SKM-1 treated with dmso at 0.1 percent for 144 hours (cell line): ENCODE results near the gene SLC32A1.

Source experiments
- DNase-seq: peaks from one replicate; lab custom pipeline; 2025; ENCODE audit not compliant: unreplicated experiment; lab: John Stamatoyannopoulos, UW

Gene SLC32A1

DNA sequence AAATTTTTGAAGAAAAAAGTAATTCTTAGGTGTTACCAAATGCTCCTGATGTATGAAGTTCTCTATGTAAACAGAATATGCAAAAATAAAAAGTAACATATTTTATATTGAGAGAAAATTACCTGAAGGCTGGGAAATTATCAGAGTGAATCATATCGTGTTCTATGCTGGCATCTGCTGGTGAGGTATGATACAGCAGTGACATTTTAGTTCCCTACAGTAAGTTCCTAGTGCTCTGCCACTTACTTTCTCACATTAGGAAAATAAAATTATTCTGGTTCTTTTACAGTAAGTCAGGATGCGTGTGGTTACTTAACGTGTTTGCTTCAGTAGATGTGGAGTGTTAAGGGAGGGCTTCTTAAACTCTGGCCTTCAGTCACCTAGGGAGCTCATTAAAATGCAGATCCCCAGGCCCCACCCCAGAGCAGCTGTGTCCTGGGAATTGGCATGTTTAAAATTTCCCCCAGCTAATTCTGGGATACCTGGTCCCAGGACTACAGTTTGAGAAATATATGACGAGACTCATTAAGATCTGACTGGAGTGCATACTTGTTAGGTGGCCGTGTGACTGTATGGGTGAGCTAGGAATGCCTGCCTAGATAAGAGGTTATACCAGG lies 27.2 kb downstream of the SLC32A1 start:
- peak; percentile 16 for DNase-seq

DNA sequence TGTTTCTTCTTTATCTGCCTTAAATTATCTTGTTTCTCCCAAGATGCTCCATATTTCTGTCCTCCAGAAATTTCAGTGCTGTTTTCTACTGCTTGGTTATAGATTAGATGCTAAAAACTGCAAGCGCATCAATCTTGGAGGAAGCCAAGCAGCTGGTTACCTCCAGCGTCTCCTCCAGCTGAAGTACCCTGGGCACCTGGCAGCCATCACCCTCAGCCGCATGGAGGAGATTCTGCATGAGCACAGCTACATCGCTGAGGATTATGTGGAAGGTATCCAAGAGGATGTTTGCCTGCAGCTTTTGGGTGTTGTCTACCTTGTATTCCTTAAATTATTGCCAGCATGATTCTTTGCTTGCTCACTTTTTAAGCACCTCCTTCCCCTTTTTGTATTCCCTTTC lies 27.7 kb downstream of the SLC32A1 start:
- DNase-seq = no peak

DNA sequence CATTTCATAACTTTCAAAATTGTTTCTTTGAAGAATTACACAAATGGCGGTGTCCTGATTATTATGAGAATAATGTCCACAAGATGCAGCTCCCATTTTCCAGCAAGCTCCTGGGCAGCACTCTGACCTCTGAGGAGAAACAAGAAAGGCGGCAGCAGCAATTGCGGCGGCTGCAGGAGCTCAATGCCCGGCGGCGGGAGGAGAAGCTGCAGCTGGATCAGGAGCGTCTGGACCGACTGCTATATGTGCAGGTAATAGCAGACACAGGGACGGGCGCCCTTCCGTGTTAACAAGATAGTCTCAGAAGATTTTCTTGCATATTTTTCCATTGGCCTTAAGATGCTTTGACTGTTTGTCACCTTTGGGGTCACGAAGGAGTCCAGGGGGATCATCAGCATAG lies 30.6 kb downstream of the SLC32A1 start:
- DNase-seq = no peak

DNA sequence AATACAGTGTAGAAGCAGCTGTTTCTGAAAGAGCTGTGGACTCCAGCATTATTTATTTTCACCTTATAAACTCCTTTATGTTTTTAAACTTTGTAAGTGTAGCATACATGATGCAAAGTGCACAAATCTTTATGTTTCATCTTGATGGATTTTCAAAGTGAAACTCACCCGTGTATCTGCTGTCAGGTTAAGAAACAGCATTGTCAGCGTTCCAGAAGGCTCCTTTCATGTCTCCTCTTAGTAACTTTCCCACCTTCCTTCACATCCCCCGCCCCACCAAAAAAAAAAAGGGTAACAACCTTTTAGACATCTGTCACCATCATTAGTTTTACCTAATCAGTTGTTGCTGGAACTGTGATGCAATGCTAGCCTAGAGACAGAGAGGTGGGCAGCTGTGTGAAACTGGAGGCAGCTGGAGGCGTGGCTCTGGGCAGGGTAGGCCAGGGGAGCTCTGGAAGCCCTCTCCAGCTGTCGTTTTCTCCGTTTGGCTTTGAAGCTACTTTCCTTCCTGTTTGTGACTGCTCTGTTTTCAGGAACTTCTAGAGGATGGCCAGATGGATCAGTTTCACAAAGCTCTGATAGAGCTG lies 31.1 kb downstream of the SLC32A1 start:
- DNase-seq = no peak

DNA sequence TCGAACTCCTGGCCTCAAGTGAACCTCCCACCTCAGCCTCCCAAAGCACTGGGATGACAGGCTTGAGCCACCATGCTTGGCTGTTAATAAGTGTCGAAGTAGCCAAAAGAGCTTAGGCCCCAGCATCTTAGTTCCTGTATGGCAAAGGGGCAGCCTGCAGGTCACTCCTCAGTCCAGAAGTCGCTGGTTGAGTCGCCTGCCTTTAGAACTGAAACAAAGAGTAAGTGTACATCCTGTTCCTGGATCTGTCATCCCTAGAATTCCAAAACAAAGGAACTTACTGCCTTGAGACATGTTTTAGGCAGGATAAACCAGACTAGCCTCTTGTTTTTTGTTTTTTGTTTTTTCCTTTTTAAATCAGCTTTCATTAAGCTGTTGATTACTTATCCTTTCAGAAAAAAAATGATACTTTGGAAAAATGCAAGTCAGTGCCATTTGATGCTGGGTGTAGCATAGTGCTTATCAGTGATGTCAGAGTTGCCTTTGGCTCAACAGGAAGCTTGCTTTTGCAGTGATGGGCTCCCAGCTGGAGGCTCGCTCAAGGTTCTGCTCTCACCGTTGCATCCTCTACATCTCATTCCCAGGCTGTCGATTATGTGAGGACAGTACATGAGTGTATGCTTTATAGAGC lies 33.0 kb downstream of the SLC32A1 start:
- no peak for DNase-seq

DNA sequence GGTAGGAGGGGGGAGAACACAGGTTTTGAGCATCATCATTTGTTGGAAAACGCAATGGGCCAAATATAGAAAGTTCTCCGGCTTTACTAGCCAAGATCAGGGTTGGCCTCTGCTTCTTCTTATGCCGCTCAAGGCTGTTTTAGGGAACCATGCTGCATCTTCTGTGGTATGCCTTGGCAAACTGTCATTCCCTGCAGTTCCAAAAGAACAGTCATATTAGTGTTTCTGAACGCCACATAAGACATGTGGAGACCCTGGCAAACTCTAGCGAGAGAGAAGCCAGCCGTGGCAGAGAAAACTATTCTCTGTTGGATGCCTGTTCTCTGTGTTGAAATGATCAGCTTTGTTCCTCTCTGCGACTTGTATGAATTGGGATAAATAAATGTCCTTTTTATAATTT lies 34.8 kb downstream of the SLC32A1 start:
- no peak for DNase-seq

DNA sequence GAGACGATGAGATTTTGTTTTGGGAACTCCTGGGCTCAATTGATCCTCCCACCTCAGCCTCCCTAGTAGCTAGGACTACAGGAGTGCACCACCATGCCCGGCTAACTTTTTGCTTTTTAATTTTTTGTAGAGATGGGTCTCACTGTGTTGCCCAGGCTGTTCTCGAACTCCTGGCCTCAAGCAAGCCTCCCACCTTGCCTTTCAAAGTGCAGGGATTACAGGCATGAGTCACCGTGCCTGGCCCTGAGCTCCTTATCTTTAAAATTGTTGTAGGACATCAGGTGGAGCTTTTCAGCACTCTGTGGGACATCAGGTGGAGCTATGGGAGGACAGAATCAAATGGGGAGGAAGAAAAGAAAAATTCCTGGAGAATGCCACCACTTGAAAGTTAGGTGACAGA lies 36.7 kb downstream of the SLC32A1 start:
- DNase-seq = no peak

DNA sequence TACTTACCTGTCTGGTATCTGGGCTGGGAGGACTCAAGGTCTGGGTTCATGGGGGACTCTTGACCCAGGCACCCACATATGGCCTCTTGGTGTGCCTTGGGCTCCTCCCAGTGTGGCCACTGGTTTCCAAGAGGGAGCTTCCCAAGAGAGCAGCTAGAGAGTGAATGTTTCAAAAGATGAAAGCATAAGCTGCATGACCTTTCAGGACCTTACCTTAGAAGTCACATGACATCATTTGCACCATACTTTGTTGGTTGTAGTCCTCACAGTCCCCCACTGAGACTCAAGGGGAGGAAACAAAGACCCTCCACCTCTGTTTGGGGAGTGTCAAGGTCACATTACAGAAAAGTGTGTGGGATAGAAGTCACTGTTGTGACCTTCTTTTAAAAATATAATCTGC lies 37.9 kb downstream of the SLC32A1 start:
- DNase-seq = no peak

DNA sequence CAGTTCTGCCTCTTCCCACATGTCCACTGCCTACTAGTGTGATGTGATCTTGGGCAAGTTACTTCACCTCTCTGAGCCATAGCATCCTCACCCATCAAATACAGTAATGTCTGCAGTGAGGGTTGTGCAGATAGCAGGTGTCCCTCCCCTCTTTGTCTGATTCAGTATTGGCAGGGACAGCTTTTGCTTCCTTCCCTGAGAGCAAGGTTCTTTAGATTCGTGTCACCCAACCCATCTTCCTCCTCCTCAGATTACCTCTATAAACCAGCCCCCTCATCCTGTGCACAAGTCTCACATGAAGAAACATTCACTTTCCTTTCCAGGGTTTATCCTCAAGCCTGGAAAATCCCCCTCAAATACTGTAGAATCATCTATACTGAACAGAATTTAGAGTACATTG lies 39.3 kb downstream of the SLC32A1 start:
- no peak for DNase-seq

DNA sequence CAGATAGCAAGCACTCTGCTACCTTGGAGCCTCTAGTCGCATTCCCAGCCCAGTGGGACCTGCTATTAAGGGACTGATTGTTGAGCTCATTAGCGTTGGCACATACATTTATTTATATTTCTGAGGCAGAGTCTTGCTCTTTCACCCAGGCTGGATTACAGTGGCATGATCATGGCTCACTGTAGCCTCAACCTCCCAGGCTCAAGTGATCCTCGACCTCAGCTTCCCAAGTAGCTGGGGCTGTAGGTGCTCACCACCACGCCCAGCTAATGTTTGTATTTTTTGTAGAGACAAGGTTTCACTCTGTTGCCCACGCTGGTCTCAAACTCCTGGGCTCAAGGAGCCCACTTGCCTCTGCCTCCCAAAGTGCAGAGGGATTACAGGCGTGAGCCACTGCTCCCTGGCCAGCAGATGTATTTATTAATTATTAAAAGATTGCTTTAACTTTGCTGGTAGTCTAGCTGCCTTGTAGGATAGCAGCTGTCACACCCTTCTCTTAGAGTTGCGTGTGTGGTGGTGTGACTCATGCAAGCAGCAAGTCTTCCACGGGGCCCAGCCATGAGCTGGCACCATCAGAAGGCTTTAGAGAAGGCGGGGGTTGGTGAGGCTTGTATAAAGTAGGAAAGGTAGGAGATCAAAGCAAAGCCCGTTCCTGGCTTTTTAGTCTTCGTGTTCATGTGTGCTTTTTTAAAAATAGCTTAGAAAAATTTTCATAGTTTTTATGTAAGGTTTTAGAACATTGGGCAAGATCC lies 40.5 kb downstream of the SLC32A1 start:
- DNase-seq = peak; percentile 36

DNA sequence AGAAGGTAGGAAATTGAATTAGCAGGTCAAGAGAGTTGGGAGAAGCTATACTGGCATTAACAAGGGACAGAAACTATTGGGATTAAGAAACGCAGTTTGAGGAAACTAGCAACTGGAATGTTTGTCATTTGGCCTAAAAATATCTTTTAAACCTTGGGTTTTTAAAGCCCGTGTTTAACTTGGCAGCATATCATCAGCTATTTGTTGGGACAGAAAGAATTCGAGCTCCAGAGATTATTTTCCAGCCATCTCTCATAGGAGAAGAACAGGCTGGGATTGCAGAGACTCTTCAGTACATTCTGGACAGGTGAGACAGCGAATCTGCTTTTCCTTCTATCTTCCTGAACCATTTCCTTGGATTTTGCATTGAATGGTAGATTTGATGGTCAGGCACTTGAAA lies 41.8 kb downstream of the SLC32A1 start:
- DNase-seq = no peak

DNA sequence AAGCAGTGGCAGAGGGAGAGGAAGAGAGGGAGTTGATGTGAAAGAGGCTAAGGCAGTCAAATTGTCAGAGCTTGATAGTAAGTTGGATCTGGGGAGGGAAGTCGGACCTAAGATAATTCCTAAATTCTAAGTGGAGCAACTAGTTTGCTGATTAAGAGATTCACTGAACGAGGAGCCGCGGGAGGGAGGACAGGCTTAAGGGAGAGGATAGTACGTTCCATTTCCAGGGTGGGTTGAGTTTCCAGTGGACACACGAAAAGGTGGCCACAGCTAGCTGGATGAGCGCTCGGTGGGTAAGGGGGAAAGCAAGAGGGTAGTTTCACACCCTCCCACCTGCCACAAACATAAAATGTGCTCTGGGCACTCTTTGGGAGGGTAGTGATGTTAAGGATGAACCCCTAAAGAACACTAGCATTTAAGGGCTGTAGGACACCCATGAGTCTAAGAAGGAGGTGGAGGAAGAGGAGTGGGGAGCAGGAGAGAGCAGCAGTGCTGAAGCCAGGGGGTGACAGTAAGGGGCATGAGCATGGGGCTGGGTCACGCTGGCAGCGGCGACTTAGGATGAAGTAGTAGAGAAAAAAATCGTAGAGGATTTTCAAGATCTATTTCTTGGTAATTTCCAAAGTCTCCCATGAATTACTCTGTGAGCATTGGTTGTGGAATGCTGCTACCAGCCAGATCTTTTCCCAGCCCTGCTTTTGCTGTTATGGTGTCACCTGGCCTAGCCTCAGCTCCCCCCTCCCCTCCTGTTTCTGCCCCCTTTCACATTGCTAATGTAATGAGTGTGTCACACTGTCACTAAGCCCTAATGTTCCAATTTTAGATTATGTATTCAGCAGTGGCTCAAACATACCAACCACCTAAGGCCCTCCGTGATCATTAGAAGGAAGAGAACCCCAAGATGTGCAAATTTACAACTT lies 45.4 kb downstream of the SLC32A1 start:
- DNase-seq = no peak

DNA sequence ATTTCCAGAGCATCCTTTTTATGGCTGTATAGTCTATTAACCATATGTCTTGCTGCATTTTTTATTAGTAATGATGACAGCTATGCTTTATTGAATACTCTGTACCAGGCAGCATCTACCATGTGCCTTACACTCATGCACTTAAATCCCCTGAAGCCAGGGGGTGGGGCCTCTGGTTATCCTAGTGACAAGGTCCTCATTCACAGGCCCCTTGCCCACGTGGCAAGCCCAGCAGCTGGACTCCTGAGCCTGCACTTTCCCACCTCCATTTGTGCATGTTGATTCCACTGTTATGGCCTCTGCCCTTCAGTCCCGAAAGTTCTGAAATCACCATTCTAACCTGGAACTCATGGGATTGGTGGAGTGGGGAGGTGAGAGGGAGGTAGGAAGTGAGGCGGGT lies 46.3 kb downstream of the SLC32A1 start:
- no peak for DNase-seq

DNA sequence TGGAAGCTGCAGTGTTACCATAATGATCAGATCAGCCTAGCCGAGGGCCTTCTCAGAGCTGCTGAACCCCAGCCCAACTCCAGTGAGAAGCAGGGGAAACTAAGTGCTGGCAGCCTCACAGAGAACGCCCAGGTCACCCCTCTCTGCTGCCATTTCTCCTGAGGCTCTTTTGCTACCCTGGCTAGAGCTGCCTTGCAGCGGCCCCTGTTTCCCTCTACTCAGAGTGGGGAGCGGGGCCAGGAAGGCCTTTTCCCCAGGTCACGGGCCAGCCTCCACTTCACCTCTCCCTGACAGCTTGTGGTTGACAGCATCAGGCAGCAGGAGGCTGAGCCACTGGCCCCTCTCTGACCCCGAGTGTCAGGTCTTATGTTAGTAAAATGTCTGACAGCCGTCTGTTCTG lies 46.7 kb downstream of the SLC32A1 start:
- DNase-seq = no peak

DNA sequence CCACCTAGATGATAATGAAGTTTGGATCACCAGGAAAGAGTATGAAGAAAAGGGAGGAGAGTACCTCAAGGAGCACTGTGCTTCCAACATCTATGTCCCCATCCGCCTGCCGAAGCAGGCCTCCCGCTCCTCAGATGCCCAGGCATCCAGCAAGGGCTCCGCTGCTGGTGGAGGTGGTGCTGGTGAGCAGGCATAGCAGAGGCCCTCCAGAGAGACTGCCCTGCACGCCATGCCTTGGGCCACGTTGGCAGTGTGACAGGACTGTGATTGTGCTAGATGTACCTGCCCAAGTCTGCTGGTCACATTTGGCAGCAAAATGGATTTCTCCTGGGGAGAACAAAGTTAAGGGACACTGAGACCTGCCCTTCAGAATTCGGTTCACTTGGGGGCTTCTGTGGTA lies 47.3 kb downstream of the SLC32A1 start:
- no peak for DNase-seq

DNA sequence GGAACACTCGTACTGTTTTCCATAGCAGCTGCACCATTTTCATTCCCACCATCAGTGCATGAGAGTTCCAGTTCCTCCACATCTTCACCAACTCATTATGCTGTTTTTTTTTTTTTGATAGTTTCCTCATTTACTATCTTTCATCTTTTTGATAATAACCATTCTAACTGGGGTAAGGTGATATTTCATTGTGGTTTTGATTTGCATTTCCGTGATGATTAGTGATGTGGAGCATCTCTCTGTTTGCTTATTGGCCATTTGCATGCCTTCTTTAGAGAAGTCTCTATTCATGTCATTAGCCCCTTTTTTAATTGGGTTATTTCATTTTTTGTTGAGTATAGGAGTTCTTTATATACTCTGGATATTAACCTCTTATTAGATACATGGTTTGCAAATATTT lies 49.9 kb downstream of the SLC32A1 start:
- DNase-seq = no peak

DNA sequence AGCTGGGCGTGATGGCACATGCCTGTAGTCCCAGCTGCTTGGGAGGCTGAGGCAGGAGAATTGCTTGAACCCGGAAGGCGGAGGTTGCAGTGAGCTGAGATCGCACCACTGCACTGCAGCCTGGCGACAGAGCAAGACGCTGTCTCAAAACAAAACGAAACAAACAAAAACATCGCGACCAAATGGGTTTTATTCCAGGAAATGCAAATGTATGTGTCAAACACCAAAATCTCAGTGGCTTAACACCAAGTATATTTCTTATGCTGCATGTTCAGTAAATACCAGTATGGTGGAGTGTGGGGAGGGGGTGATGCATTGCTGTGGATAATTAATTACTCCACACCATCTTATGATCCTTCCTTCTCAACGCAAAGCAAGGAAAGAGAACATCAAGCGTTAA lies 52.1 kb downstream of the SLC32A1 start:
- no peak for DNase-seq
